ENCODE results near the gene CNTN2. TPM values are rescaled to one million over a fixed set of nuclear protein-coding genes. Genes with fewer than 3 reads are reported as not detected.

CNTN2 gene
- total and polyA plus RNA-seq, 5 donors, result 0.78 to 1.8 (median 1.4) TPM

- intact Hi-C loops (cut with DNase I), result loop anchor here in 2 of 4 donors (10.0 kb wide), 2 partner anchors 59 to 249 kb away; no protein-coding TSS in a partner anchor
- ATAC-seq, result no peak
These were observed 11.0 kb downstream of the CNTN2 start for GRCh38 chr1:205054013-205054412.

DNA sequence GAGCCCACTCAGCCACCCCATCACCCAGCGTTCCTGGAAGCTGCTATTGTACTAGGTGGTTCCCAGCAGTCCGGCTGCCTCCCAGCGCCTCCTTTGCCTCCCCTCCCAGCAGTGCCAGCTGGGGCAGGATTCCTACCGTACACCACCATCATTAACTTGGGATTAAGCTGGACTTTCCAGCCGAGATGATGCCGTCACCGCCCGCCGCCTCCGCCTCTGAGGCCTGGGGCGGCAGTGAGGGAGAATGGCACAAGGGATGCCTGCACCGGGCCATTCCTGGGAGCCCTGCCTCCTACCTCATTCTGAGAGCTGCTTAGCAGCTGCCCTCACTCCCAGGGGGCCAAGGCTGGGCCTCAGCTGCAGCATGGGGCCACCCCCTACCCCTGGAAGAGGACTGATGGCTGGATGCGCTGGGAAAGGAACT, 13.2 kb downstream of the CNTN2 start:
- ATAC-seq (no peak), DNase-seq (no peak)
- H3K27me3 ChIP-seq (ENCODE audit: control insufficient read depth, insufficient read depth), result no peaks in the 10 kb centered on the region
- H3K4me3 ChIP-seq (ENCODE audit: low read length), result no peak overlapping the region
- no peaks in the 10 kb centered on the region for H3K4me1 ChIP-seq (ENCODE audit: control insufficient read depth, insufficient read depth, low read length)
- 85% methylated on average over 13 of the region's 13 CpGs for WGBS
- intact Hi-C loops (cut with DNase I), result loop anchor here in 2 of 4 donors (10.0 kb wide), 2 partner anchors 61 to 251 kb away; no protein-coding TSS in a partner anchor
- no peak overlapping the region for H3K27ac ChIP-seq (ENCODE audit: low read length)
- no peaks in the 10 kb centered on the region for H3K9me3 ChIP-seq (ENCODE audit: control insufficient read depth, low read length)

More at GRCh38 chr1:205054013-205054412, 11.0 kb downstream of the CNTN2 start:
- DNase-seq, result no peak
- H3K4me1 ChIP-seq (ENCODE audit: control insufficient read depth, insufficient read depth, low read length), result no peaks in the 10 kb centered on the region
- 51% methylated on average over 7 of the region's 7 CpGs for WGBS
- no peaks in the 10 kb centered on the region for H3K27me3 ChIP-seq (ENCODE audit: control insufficient read depth, insufficient read depth)
- no peaks in the 10 kb centered on the region for H3K9me3 ChIP-seq (ENCODE audit: control insufficient read depth, low read length)
- no peak overlapping the region for H3K4me3 ChIP-seq (ENCODE audit: low read length)
- no peak overlapping the region for H3K27ac ChIP-seq (ENCODE audit: low read length)

DNA sequence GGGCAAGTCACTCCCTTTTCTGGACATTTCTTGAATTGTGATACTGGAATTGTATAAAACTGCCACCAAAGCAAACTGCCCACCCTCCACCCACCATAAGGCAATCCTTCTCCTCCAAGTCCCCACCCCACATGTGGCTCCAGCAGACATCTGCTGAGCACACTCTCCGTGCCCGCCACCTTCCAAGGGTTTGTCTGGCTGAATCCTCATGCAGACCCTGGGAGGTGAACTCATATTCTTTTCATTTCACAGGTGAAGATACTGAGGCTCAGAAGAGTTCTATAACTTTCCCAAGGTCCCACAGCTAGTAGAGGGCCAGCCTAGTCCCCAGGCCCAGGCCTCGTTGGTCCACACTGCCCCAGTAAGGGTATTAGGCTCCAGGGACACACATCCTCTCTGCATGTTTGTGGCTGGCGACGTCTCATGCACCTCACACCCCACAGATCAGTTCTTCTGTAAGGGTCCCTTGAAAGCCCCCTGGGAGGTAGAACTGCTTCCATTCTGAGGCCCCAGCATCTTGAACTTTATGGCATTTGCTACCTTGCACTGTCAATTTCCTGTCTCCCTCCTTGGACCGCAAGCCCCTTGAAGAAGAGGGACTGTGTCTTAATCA, 14.1 kb downstream of the CNTN2 start:
- ATAC-seq (no peak), DNase-seq (no peak)
- Histone ChIP-seq H3K27me3 (ENCODE audit: control insufficient read depth, insufficient read depth) (no peaks in the 10 kb centered on the region), H3K9me3 (ENCODE audit: control insufficient read depth, low read length) (no peaks in the 10 kb centered on the region), H3K4me1 (ENCODE audit: control insufficient read depth, insufficient read depth, low read length) (no peaks in the 10 kb centered on the region), H3K4me3 (ENCODE audit: low read length) (no peak overlapping the region), H3K27ac (ENCODE audit: low read length) (no peak overlapping the region)
- WGBS, result 96% methylated on average over 6 of the region's 6 CpGs
- intact Hi-C loops (cut with DNase I), result loop anchor here in 2 of 4 donors (10.0 kb wide), 2 partner anchors 62 to 252 kb away; no protein-coding TSS in a partner anchor

DNA sequence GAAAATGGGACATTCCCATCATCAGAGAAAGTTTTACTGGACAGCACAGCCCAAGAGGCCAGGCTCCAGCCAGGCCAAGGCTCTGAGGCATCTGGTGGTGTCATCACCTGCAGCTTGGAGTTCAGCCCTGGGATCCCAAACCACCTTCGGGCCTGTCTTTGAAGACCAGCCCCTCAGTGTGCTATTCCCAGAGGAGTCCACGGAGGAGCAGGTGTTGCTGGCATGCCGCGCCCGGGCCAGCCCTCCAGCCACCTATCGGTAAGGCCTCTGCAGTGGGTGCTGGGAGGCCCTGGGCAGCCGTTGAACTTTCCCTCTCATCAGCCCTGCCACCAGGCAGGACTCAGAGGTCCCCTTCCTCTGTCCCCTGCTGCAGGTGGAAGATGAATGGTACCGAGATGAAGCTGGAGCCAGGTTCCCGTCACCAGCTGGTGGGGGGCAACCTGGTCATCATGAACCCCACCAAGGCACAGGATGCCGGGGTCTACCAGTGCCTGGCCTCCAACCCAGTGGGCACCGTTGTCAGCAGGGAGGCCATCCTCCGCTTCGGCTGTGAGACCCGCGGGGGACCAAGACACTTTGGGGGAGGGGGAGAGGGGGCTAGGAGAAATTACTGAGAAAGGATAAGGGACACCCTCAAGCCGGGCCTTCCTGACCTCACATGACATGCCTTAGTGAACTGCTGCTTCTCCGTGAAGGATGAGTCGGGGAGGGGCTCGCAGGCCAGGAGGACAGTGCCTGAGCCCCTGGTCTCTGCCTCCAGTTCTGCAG, 15.0 kb downstream of the CNTN2 start:
- WGBS, result 92% methylated on average over 19 of the region's 19 CpGs
- no peak for DNase-seq
- intact Hi-C loops (cut with DNase I), result loop anchor here in 2 of 4 donors (10.0 kb wide), 2 partner anchors 63 to 253 kb away; no protein-coding TSS in a partner anchor
- Histone ChIP-seq H3K4me1 (ENCODE audit: control insufficient read depth, insufficient read depth, low read length) (no peaks in the 10 kb centered on the region), H3K4me3 (ENCODE audit: low read length) (no peak overlapping the region), H3K9me3 (ENCODE audit: control insufficient read depth, low read length) (no peaks in the 10 kb centered on the region), H3K27ac (ENCODE audit: low read length) (no peak overlapping the region), H3K27me3 (ENCODE audit: control insufficient read depth, insufficient read depth) (no peaks in the 10 kb centered on the region)
- ATAC-seq, result no peak

GRCh38 chr1:205058853-205059252, 15.8 kb downstream of the CNTN2 start:
- intact Hi-C loops (cut with DNase I), result loop anchor here in 2 of 4 donors (10.0 kb wide), 2 partner anchors 64 to 254 kb away; no protein-coding TSS in a partner anchor
- Histone ChIP-seq H3K4me3 (ENCODE audit: low read length) (no peak overlapping the region), H3K4me1 (ENCODE audit: control insufficient read depth, insufficient read depth, low read length) (no peaks in the 10 kb centered on the region), H3K27ac (ENCODE audit: low read length) (no peak overlapping the region), H3K9me3 (ENCODE audit: control insufficient read depth, low read length) (no peaks in the 10 kb centered on the region), H3K27me3 (ENCODE audit: control insufficient read depth, insufficient read depth) (no peaks in the 10 kb centered on the region)
- DNase-seq (no peak), ATAC-seq (no peak)
- WGBS, result 95% methylated on average over 12 of the region's 12 CpGs

GRCh38 chr1:205059660-205060059, 16.6 kb downstream of the CNTN2 start:
- DNase-seq, result no peak
- ATAC-seq, result no peak
- no peak overlapping the region for H3K27ac ChIP-seq (ENCODE audit: low read length)
- H3K27me3 ChIP-seq (ENCODE audit: control insufficient read depth, insufficient read depth), result no peaks in the 10 kb centered on the region
- 93% methylated on average over 6 of the region's 6 CpGs for WGBS
- H3K4me3 ChIP-seq (ENCODE audit: low read length), result no peak overlapping the region
- intact Hi-C loops (cut with DNase I), result loop anchor here (5.0 to 10.0 kb wide), 4 partner anchors 65 to 255 kb away; no protein-coding TSS in a partner anchor
- H3K9me3 ChIP-seq (ENCODE audit: control insufficient read depth, low read length), result no peaks in the 10 kb centered on the region
- no peaks in the 10 kb centered on the region for H3K4me1 ChIP-seq (ENCODE audit: control insufficient read depth, insufficient read depth, low read length)

- Histone ChIP-seq H3K27ac (ENCODE audit: low read length) (no peak overlapping the region), H3K4me1 (ENCODE audit: control insufficient read depth, insufficient read depth, low read length) (no peaks in the 10 kb centered on the region), H3K4me3 (ENCODE audit: low read length) (no peak overlapping the region), H3K27me3 (ENCODE audit: control insufficient read depth, insufficient read depth) (no peaks in the 10 kb centered on the region), H3K9me3 (ENCODE audit: control insufficient read depth, low read length) (no peaks in the 10 kb centered on the region)
- DNase-seq, result no peak
- peak in 1 of 2 donors; percentile 5 for ATAC-seq
- WGBS, result 93% methylated on average over 10 of the region's 10 CpGs
- intact Hi-C loops (cut with DNase I), result loop anchor here in 3 of 4 donors (5.0 kb wide), 2 partner anchors 73 to 78 kb away; no protein-coding TSS in a partner anchor
These were observed 17.7 kb downstream of the CNTN2 start for GRCh38 chr1:205060746-205061145.

- Histone ChIP-seq H3K4me3 (ENCODE audit: low read length) (no peak overlapping the region), H3K4me1 (ENCODE audit: control insufficient read depth, insufficient read depth, low read length) (no peaks in the 10 kb centered on the region), H3K27ac (ENCODE audit: low read length) (no peak overlapping the region), H3K9me3 (ENCODE audit: control insufficient read depth, low read length) (no peaks in the 10 kb centered on the region), H3K27me3 (ENCODE audit: control insufficient read depth, insufficient read depth) (no peaks in the 10 kb centered on the region)
- peak in 1 of 2 donors; percentile 11 for ATAC-seq
- intact Hi-C loops (cut with DNase I), result loop anchor here in 3 of 4 donors (5.0 kb wide), 2 partner anchors 74 to 79 kb away; no protein-coding TSS in a partner anchor
- WGBS, result 74% methylated on average over 14 of the region's 14 CpGs
- DNase-seq, result peak in 1 of 3 donors; percentile 56
These were observed 18.2 kb downstream of the CNTN2 start for GRCh38 chr1:205061227-205061626.

DNA sequence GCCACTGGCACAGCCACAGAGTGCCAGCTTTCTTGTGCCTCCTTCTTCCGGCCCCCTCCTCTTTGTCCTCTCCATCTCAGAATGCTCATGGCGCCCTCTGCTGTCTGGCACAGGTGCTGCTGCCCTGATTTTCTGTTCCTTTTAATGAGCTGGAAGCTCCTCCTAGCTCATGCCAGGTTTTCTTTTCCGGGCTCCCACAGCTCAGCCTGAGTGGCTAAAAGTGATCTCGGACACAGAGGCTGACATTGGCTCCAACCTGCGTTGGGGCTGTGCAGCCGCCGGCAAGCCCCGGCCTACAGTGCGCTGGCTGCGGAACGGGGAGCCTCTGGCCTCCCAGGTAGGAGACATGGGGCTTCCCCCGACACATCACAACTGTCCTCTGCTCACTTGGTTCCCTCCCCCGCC, 18.7 kb downstream of the CNTN2 start:
- intact Hi-C loops (cut with DNase I), result loop anchor here in 3 of 4 donors (5.0 kb wide), 2 partner anchors 74 to 79 kb away; no protein-coding TSS in a partner anchor
- peak; percentile 61 to 89 (median 88) for DNase-seq
- H3K27ac ChIP-seq (ENCODE audit: low read length), result no peak overlapping the region
- H3K9me3 ChIP-seq (ENCODE audit: control insufficient read depth, low read length), result no peaks in the 10 kb centered on the region
- no peak overlapping the region for H3K4me3 ChIP-seq (ENCODE audit: low read length)
- H3K4me1 ChIP-seq (ENCODE audit: control insufficient read depth, insufficient read depth, low read length), result no peaks in the 10 kb centered on the region
- ATAC-seq, result peak; percentile 52 to 64
- no peaks in the 10 kb centered on the region for H3K27me3 ChIP-seq (ENCODE audit: control insufficient read depth, insufficient read depth)
- 33% methylated on average over 13 of the region's 13 CpGs for WGBS

- Histone ChIP-seq H3K4me3 (ENCODE audit: low read length) (no peak overlapping the region), H3K9me3 (ENCODE audit: control insufficient read depth, low read length) (no peaks in the 10 kb centered on the region), H3K4me1 (ENCODE audit: control insufficient read depth, insufficient read depth, low read length) (no peaks in the 10 kb centered on the region), H3K27me3 (ENCODE audit: control insufficient read depth, insufficient read depth) (no peaks in the 10 kb centered on the region), H3K27ac (ENCODE audit: low read length) (no peak overlapping the region)
- DNase-seq (no peak), ATAC-seq (no peak)
- 90% methylated on average over 8 of the region's 8 CpGs for WGBS
- intact Hi-C loops (cut with DNase I), result loop anchor here in 3 of 4 donors (5.0 kb wide), 2 partner anchors 75 to 80 kb away; no protein-coding TSS in a partner anchor
These were observed 19.3 kb downstream of the CNTN2 start for GRCh38 chr1:205062319-205062718.

DNA sequence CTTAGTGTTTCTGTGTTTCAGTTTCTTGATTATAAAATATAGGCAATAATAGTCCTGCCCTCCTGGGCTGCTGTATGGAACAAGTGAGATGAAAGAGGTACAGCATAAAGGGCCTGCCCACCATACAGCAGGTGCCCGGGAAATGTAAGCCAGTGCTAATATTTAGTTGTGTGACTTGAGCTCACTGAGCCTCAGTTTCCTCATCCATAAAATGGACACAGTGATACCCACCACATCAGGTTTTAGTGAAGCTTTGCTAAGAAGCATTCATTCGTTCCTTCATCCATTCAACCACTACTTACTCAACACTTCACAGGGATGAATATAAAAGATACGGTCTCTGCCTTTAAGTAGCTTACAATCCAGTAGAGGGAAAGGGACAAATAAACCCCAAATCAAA, 19.9 kb downstream of the CNTN2 start:
- Histone ChIP-seq H3K27me3 (ENCODE audit: control insufficient read depth, insufficient read depth) (no peaks in the 10 kb centered on the region), H3K4me3 (ENCODE audit: low read length) (no peak overlapping the region), H3K4me1 (ENCODE audit: control insufficient read depth, insufficient read depth, low read length) (no peaks in the 10 kb centered on the region), H3K9me3 (ENCODE audit: control insufficient read depth, low read length) (no peaks in the 10 kb centered on the region), H3K27ac (ENCODE audit: low read length) (no peak overlapping the region)
- DNase-seq, result no peak
- 93% methylated on average over 3 of the region's 3 CpGs for WGBS
- no peak for ATAC-seq
- intact Hi-C loops (cut with DNase I), result loop anchor here in 3 of 4 donors (5.0 kb wide), 2 partner anchors 76 to 81 kb away; no protein-coding TSS in a partner anchor

All from right cardiac atrium (tissue), 5 donors.